ENCODE results near the gene CREB3.

DNA sequence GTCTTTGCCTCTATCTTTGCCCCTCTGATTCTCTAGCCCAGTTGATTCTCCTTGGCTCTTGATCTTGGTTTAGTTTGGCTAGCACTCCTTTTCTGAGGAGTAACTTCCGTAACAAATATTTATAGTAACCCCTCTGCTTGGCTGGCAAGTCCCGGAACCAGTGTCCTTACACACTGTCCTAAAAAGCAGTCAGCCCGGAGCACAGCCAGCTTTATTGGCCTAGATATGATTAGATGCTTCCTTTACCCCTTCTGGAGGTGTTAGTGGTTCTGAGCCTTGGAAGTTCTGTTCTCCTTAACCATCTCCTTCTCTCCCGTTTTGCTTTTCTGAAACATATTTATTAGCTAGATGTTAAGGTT, 38.6 kb downstream of the CREB3 start:
- TF ChIP-seq, protein P1, sequence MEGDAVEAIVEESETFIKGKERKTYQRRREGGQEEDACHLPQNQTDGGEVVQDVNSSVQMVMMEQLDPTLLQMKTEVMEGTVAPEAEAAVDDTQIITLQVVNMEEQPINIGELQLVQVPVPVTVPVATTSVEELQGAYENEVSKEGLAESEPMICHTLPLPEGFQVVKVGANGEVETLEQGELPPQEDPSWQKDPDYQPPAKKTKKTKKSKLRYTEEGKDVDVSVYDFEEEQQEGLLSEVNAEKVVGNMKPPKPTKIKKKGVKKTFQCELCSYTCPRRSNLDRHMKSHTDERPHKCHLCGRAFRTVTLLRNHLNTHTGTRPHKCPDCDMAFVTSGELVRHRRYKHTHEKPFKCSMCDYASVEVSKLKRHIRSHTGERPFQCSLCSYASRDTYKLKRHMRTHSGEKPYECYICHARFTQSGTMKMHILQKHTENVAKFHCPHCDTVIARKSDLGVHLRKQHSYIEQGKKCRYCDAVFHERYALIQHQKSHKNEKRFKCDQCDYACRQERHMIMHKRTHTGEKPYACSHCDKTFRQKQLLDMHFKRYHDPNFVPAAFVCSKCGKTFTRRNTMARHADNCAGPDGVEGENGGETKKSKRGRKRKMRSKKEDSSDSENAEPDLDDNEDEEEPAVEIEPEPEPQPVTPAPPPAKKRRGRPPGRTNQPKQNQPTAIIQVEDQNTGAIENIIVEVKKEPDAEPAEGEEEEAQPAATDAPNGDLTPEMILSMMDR (IDR thresholded peaks at IDR 0.05; ENCODE audit: low read depth, low read length, missing input control) = no peak
- no peak for TF ChIP-seq YY1 (IDR thresholded peaks at IDR 0.05)
- TF ChIP-seq HNF4G (IDR thresholded peaks at IDR 0.05) = no peak
- no peak for TF ChIP-seq TAF1 (conservative IDR thresholded peaks at IDR 0.05)
- TF ChIP-seq, protein P2, sequence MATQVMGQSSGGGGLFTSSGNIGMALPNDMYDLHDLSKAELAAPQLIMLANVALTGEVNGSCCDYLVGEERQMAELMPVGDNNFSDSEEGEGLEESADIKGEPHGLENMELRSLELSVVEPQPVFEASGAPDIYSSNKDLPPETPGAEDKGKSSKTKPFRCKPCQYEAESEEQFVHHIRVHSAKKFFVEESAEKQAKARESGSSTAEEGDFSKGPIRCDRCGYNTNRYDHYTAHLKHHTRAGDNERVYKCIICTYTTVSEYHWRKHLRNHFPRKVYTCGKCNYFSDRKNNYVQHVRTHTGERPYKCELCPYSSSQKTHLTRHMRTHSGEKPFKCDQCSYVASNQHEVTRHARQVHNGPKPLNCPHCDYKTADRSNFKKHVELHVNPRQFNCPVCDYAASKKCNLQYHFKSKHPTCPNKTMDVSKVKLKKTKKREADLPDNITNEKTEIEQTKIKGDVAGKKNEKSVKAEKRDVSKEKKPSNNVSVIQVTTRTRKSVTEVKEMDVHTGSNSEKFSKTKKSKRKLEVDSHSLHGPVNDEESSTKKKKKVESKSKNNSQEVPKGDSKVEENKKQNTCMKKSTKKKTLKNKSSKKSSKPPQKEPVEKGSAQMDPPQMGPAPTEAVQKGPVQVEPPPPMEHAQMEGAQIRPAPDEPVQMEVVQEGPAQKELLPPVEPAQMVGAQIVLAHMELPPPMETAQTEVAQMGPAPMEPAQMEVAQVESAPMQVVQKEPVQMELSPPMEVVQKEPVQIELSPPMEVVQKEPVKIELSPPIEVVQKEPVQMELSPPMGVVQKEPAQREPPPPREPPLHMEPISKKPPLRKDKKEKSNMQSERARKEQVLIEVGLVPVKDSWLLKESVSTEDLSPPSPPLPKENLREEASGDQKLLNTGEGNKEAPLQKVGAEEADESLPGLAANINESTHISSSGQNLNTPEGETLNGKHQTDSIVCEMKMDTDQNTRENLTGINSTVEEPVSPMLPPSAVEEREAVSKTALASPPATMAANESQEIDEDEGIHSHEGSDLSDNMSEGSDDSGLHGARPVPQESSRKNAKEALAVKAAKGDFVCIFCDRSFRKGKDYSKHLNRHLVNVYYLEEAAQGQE (IDR thresholded peaks at IDR 0.05) = no peak
- no peak for TF ChIP-seq JUND (IDR thresholded peaks at IDR 0.05)
- TF ChIP-seq, protein P3, sequence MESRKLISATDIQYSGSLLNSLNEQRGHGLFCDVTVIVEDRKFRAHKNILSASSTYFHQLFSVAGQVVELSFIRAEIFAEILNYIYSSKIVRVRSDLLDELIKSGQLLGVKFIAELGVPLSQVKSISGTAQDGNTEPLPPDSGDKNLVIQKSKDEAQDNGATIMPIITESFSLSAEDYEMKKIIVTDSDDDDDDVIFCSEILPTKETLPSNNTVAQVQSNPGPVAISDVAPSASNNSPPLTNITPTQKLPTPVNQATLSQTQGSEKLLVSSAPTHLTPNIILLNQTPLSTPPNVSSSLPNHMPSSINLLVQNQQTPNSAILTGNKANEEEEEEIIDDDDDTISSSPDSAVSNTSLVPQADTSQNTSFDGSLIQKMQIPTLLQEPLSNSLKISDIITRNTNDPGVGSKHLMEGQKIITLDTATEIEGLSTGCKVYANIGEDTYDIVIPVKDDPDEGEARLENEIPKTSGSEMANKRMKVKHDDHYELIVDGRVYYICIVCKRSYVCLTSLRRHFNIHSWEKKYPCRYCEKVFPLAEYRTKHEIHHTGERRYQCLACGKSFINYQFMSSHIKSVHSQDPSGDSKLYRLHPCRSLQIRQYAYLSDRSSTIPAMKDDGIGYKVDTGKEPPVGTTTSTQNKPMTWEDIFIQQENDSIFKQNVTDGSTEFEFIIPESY (IDR thresholded peaks at IDR 0.05) = no peak
- TF ChIP-seq FOXA1 (IDR thresholded peaks at IDR 0.05) = no peak
- TF ChIP-seq, protein P4, sequence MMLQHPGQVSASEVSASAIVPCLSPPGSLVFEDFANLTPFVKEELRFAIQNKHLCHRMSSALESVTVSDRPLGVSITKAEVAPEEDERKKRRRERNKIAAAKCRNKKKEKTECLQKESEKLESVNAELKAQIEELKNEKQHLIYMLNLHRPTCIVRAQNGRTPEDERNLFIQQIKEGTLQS (IDR thresholded peaks at IDR 0.05) = no peak
- TF ChIP-seq FOXA2 (IDR thresholded peaks at IDR 0.05) = no peak

Measured in liver (tissue), 3 donors.